HL-60 (cell line): ENCODE measurements around the gene TOGARAM1.

Experiments
- DNase-seq, 2 experiments: peaks; one replicate each; pipeline ENCODE4 v3.0.0-alpha.2; 2010 to 2020; ENCODE audit warnings: low read depth in 1 of 2, low spot score in 1 of 2
- H3K27ac ChIP-seq: fragments of 250-450 bp; sonication (Bioruptor Pico); replicated peaks from 2 replicates; pipeline ENCODE4 v1.5.1; 2020; ENCODE audit warnings: mild to moderate bottlenecking, moderate library complexity
- H3K27me3 ChIP-seq: fragments of 250-450 bp; sonication (Bioruptor Pico); 2 replicates; pipeline ENCODE4 v1.5.1; 2021; ENCODE audit warnings: mild to moderate bottlenecking, moderate library complexity; ENCODE audit not compliant: insufficient read depth, poor library complexity, severe bottlenecking
- H3K4me3 ChIP-seq: replicated peaks from 2 replicates; pipeline ENCODE4 v1.5.1; 2011; ENCODE audit warnings: mild to moderate bottlenecking, control low read depth, low read length; ENCODE audit not compliant: insufficient read depth
- CTCF ChIP-seq: IDR thresholded peaks from one replicate; pipeline ENCODE4 v1.5.1; 2011; ENCODE audit warnings: low read length, control low read depth, inconsistent platforms; ENCODE audit not compliant: insufficient read depth
- GABPA ChIP-seq: IDR thresholded peaks from 2 replicates; pipeline ENCODE4 v1.6.1; 2012; ENCODE audit warnings: low read depth
- POLR2AphosphoS5 ChIP-seq: IDR thresholded peaks from 2 replicates; pipeline ENCODE4 v1.6.1; 2012; ENCODE audit warnings: low read depth
- REST ChIP-seq: IDR thresholded peaks from 2 replicates; pipeline ENCODE4 v1.6.1; 2012; ENCODE audit warnings: low read depth; ENCODE audit not compliant: insufficient replicate concordance
- SPI1 ChIP-seq: IDR thresholded peaks from 2 replicates; pipeline ENCODE4 v1.6.1; 2012; ENCODE audit warnings: low read depth, mild to moderate bottlenecking, borderline replicate concordance

Gene TOGARAM1

GRCh38 chr14:44979740-44980356 is 17.9 kb downstream of the TOGARAM1 start:
- Histone ChIP-seq H3K27ac (no peak overlapping the region), H3K4me3 (no peak overlapping the region), H3K27me3 (no peaks in the 10 kb centered on the region)
- TF ChIP-seq GABPA (no peak), REST (no peak), POLR2AphosphoS5 (no peak), CTCF (no peak), SPI1 (no peak)
- no peak for DNase-seq

- TF ChIP-seq POLR2AphosphoS5 = no peak
- TF ChIP-seq SPI1 = no peak
- TF ChIP-seq GABPA = no peak
- no peak for TF ChIP-seq REST
- no peak for TF ChIP-seq CTCF
- Histone ChIP-seq H3K4me3 (no peak overlapping the region), H3K27me3 (no peaks in the 10 kb centered on the region), H3K27ac (no peak overlapping the region)
- no peak for DNase-seq
Measured at GRCh38 chr14:44981198-44981597, 19.2 kb downstream of the TOGARAM1 start.

GRCh38 chr14:44982594-44982993 is 20.6 kb downstream of the TOGARAM1 start:
- Histone ChIP-seq H3K27me3 (no peaks in the 10 kb centered on the region), H3K27ac (no peak overlapping the region), H3K4me3 (no peak overlapping the region)
- no peak for TF ChIP-seq CTCF
- TF ChIP-seq POLR2AphosphoS5 = no peak
- TF ChIP-seq GABPA = no peak
- no peak for TF ChIP-seq REST
- TF ChIP-seq SPI1 = no peak
- DNase-seq = no peak
